HG03139 (cell line): ENCODE measurements around the gene TTLL6.
"Not testable (repeated sequence)": the region's sequence is repeated elsewhere in the genome, so short reads cannot be mapped to it uniquely, and the experiment has no call there.

Experiments used
- ATAC-seq: cut with Tn5 transposase; IDR thresholded peaks from one replicate; pipeline ENCODE4 v1.9.1; 2021; ENCODE audit not compliant: unreplicated experiment

TTLL6 gene

GRCh38 chr17:48816774-48817590 is at the start of gene TTLL6:
TTLL6 (minus strand) TSS chr17:48817229; CDS start chr17:48817072, 157 bp downstream.
- peak; percentile 80 for ATAC-seq

- no peak for ATAC-seq
Measured at GRCh38 chr17:48860456-48860855, 43.4 kb upstream of the TTLL6 start.

- ATAC-seq: no peak
Measured at GRCh38 chr17:48860034-48860433, 43.0 kb upstream of the TTLL6 start.

- no peak for ATAC-seq
Measured at GRCh38 chr17:48856122-48856821, 39.2 kb upstream of the TTLL6 start.

GRCh38 chr17:48854774-48855476 is 37.9 kb upstream of the TTLL6 start:
- no peak for ATAC-seq

GRCh38 chr17:48850792-48851323 is 33.8 kb upstream of the TTLL6 start:
- ATAC-seq: no peak

- no peak for ATAC-seq
Measured at GRCh38 chr17:48843187-48843900, 26.3 kb upstream of the TTLL6 start.

GRCh38 chr17:48842746-48843145 is 25.7 kb upstream of the TTLL6 start:
- ATAC-seq: no peak

GRCh38 chr17:48841395-48841831 is 24.4 kb upstream of the TTLL6 start:
- ATAC-seq: peak; percentile 80

- ATAC-seq: no peak
Measured at GRCh38 chr17:48840441-48840840, 23.4 kb upstream of the TTLL6 start.

- not testable (repeated sequence) for ATAC-seq
Measured at GRCh38 chr17:48837458-48837857, 20.4 kb upstream of the TTLL6 start.

GRCh38 chr17:48835971-48836370 is 18.9 kb upstream of the TTLL6 start:
- ATAC-seq: no peak

GRCh38 chr17:48834973-48835372 is 17.9 kb upstream of the TTLL6 start:
- ATAC-seq: no peak

- ATAC-seq: no peak
Measured at GRCh38 chr17:48831549-48831883, 14.5 kb upstream of the TTLL6 start.

GRCh38 chr17:48830840-48831548 is 14.0 kb upstream of the TTLL6 start, which contains the start of gene CALCOCO2:
CALCOCO2 (plus strand) TSS chr17:48831035; CDS start chr17:48841708, 10,673 bp downstream.
- peak; percentile 67 for ATAC-seq

- ATAC-seq: no peak
Measured at GRCh38 chr17:48825446-48826381, 8.7 kb upstream of the TTLL6 start.

GRCh38 chr17:48820936-48821335 is 3.9 kb upstream of the TTLL6 start:
- not testable (repeated sequence) for ATAC-seq

GRCh38 chr17:48819466-48819865 is 2.4 kb upstream of the TTLL6 start:
- no peak for ATAC-seq

GRCh38 chr17:48818361-48818841 is 1.4 kb upstream of the TTLL6 start:
- no peak for ATAC-seq
